ENCODE results near the gene ITPK1.
A peak's percentile ranks its signal among the peaks of the same experiment; 100 is the strongest.
"Not testable (repeated sequence)": the region's sequence is repeated elsewhere in the genome, so short reads cannot be mapped to it uniquely, and the experiment has no call there.

ITPK1 gene

GRCh38 chr14:93128725-93129459 lies 13.2 kb upstream of the ITPK1 start:
- DNase-seq (ENCODE audit: low read depth) = no peak

GRCh38 chr14:93126111-93126510 lies 10.4 kb upstream of the ITPK1 start:
- no peak for DNase-seq (ENCODE audit: low read depth)

- no peak for DNase-seq (ENCODE audit: low read depth)
Measured at GRCh38 chr14:93122826-93123225, 7.1 kb upstream of the ITPK1 start.

- DNase-seq (ENCODE audit: low read depth) = no peak
Measured at GRCh38 chr14:93121030-93121834, 5.5 kb upstream of the ITPK1 start.

- DNase-seq (ENCODE audit: low read depth) = no peak
Measured at GRCh38 chr14:93120517-93120916, 4.8 kb upstream of the ITPK1 start.

- DNase-seq (ENCODE audit: low read depth) = no peak
Measured at GRCh38 chr14:93116676-93117200, 1.0 kb upstream of the ITPK1 start.

GRCh38 chr14:93115069-93115820 lies 480 bp downstream of the ITPK1 start:
- DNase-seq (ENCODE audit: low read depth) = peak; percentile 78

- DNase-seq (ENCODE audit: low read depth) = no peak
Measured at GRCh38 chr14:93114713-93115068, 1.0 kb downstream of the ITPK1 start.

- no peak for DNase-seq (ENCODE audit: low read depth)
Measured at GRCh38 chr14:93114068-93114710, 1.5 kb downstream of the ITPK1 start.

- no peak for DNase-seq (ENCODE audit: low read depth)
Measured at GRCh38 chr14:93113678-93114067, 2.1 kb downstream of the ITPK1 start.

- DNase-seq (ENCODE audit: low read depth) = peak; percentile 59
Measured at GRCh38 chr14:93112891-93113677, 2.6 kb downstream of the ITPK1 start.

GRCh38 chr14:93111541-93111940 lies 4.2 kb downstream of the ITPK1 start:
- not testable (repeated sequence) for DNase-seq (ENCODE audit: low read depth)

- DNase-seq (ENCODE audit: low read depth) = no peak
Measured at GRCh38 chr14:93110856-93111419, 4.8 kb downstream of the ITPK1 start.

- no peak for DNase-seq (ENCODE audit: low read depth)
Measured at GRCh38 chr14:93109572-93110481, 5.9 kb downstream of the ITPK1 start.

- DNase-seq (ENCODE audit: low read depth) = no peak
Measured at GRCh38 chr14:93108105-93108504, 7.6 kb downstream of the ITPK1 start.

- DNase-seq (ENCODE audit: low read depth) = no peak
Measured at GRCh38 chr14:93107453-93107852, 8.3 kb downstream of the ITPK1 start.

- no peak for DNase-seq (ENCODE audit: low read depth)
Measured at GRCh38 chr14:93106541-93107156, 9.1 kb downstream of the ITPK1 start.

- not testable (repeated sequence) for DNase-seq (ENCODE audit: low read depth)
Measured at GRCh38 chr14:93105856-93106255, 9.9 kb downstream of the ITPK1 start.

- no peak for DNase-seq (ENCODE audit: low read depth)
Measured at GRCh38 chr14:93105362-93105761, 10.4 kb downstream of the ITPK1 start.

Measured in activated T-helper 9 cell treated with anti-CD3 and anti-CD28 coated beads, Interleukin-2, amount 50 U/mL, for 16 hours (primary cell).